Esophagus muscularis mucosa (tissue), 4 donors: Measurements from ENCODE around the gene CCL5.

Source experiments
- CTCF ChIP-seq, 3 experiments: fragments of 200-600 bp in 2 of 3; fragments of 450-650 bp in 1 of 3; sonication (generic) in 2 of 3; IDR thresholded peaks; one replicate each; pipeline ENCODE4 v1.5.1; 2017 to 2019; ENCODE audit warnings: antibody characterized with exemption in 3 of 3, mild to moderate bottlenecking in 2 of 3, moderate library complexity in 1 of 3
- EP300 ChIP-seq: sonication (generic); formaldehyde crosslinking; IDR thresholded peaks from one replicate; pipeline ENCODE4 v1.6.1; 2017; ENCODE audit warnings: antibody characterized with exemption
- POLR2A ChIP-seq: fragments of 450-650 bp; IDR thresholded peaks from one replicate; pipeline ENCODE4 v1.6.1; 2017; ENCODE audit warnings: antibody characterized with exemption, moderate library complexity, mild to moderate bottlenecking, low read depth
- POLR2AphosphoS5 ChIP-seq, 2 donors: sonication (generic); formaldehyde crosslinking; IDR thresholded peaks; one replicate each; pipeline ENCODE4 v1.6.1; 2017; ENCODE audit warnings: antibody characterized with exemption in 2 of 2

GRCh38 chr17:35927714-35928113, 47.6 kb upstream of the CCL5 start:
- TF ChIP-seq CTCF (IDR thresholded peaks at IDR 0.05): no peak
- no peak for TF ChIP-seq POLR2AphosphoS5 (IDR thresholded peaks at IDR 0.05)
- TF ChIP-seq POLR2A: no peak
- TF ChIP-seq EP300: no peak
